GM12892 (cell line): ENCODE data around the gene AP1S3.

ENCODE experiments used
- POLR2A ChIP-seq: IDR thresholded peaks from 2 replicates; pipeline ENCODE4 v1.6.1; 2011; ENCODE audit warnings: low read depth, low read length, control low read depth
- POLR2AphosphoS5 ChIP-seq: IDR thresholded peaks from 2 replicates; pipeline ENCODE4 v1.6.1; 2011; ENCODE audit warnings: low read depth, low read length, control low read depth
- TAF1 ChIP-seq: IDR thresholded peaks from 2 replicates; pipeline ENCODE4 v1.6.1; 2011; ENCODE audit warnings: low read depth, mild to moderate bottlenecking, control low read depth, low read length, borderline replicate concordance

DNA sequence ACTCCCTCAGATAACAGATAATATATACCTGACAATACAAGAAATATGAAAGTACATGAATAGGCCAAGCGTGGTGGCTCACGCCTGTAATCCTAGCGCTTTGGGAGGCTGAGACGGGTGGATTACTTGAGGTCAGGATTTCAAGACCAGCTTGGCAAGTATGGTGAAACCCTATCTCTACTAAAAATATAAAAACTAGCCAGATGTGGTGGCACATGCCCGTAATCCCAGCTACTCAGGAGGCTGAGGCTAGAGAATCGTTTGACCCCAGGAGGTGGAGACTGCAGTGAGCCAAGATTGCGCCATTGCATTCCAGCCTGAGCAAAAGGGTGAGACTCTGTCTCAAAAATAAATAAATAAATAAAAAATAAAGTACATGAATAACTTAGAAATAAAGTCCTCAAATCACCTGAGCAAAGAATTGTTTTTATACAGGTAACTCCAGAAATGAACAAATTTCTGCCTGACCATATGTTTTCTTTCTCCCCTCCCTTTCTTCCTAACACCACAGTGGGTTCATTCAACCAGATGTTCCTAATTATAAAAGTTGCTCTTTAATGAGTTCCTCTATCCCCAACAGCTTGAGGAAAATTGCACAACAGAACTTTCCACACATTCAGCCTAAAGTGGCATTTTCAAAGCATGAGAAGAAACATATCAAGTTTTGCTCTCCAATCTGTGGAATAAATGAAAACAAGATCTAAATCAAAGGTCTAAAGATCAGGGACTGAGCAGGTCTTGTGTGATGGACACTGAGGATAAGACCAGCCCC lies 33.6 kb upstream of the AP1S3 start:
- TF ChIP-seq POLR2A, result no peak
- no peak for TF ChIP-seq POLR2AphosphoS5
- TF ChIP-seq TAF1, result no peak
